GM12872 (cell line): Measurements from ENCODE around the gene CCDC184.

Experiments
- CTCF ChIP-seq: IDR thresholded peaks from 3 replicates; pipeline ENCODE4 v1.5.1; 2011; ENCODE audit warnings: low read depth, mild to moderate bottlenecking, low read length, moderate library complexity; ENCODE audit not compliant: insufficient read depth

The CCDC184 gene

GRCh38 chr12:48198985-48199384 lies 15.5 kb downstream of the CCDC184 start:
- TF ChIP-seq CTCF, result no peak

GRCh38 chr12:48199774-48200221 lies 16.4 kb downstream of the CCDC184 start:
- no peak for TF ChIP-seq CTCF

GRCh38 chr12:48201091-48201490 lies 17.6 kb downstream of the CCDC184 start:
- TF ChIP-seq CTCF, result no peak

- TF ChIP-seq CTCF, result no peak
These were observed 18.1 kb downstream of the CCDC184 start for GRCh38 chr12:48201516-48201915.

- no peak for TF ChIP-seq CTCF
These were observed 19.3 kb downstream of the CCDC184 start for GRCh38 chr12:48202766-48203165.

GRCh38 chr12:48203192-48203591 lies 19.7 kb downstream of the CCDC184 start, which contains the start of gene OR10AD1:
Gene OR10AD1, minus strand, starts transcription at chr12:48203292. Its CDS starts 0 bp downstream, at chr12:48203292.
- TF ChIP-seq CTCF, result no peak

- no peak for TF ChIP-seq CTCF
These were observed 33.3 kb downstream of the CCDC184 start for GRCh38 chr12:48216785-48217184.
